Vagina (tissue), 2 donors: Measurements from ENCODE around the gene PCDHGA1.

Experiments used
- POLR2A ChIP-seq, 2 donors: fragments of 450-650 bp; IDR thresholded peaks; one replicate each; pipeline ENCODE4 v1.6.1; 2017; ENCODE audit warnings: antibody characterized with exemption in 2 of 2, mild to moderate bottlenecking in 2 of 2, moderate library complexity in 2 of 2
- TF ChIP-seq, protein P1 (sequence below), 3 experiments: fragments of 450-650 bp in 2 of 3; fragments of 200-600 bp in 1 of 3; sonication (generic) in 1 of 3; IDR thresholded peaks; one replicate each; pipeline ENCODE4 v1.5.1; 2017 to 2019; ENCODE audit warnings: antibody characterized with exemption in 3 of 3, mild to moderate bottlenecking in 2 of 3, moderate library complexity in 2 of 3

GRCh38 chr5:141511771-141512325 lies 181.5 kb downstream of the PCDHGA1 start:
- TF ChIP-seq, protein P1, sequence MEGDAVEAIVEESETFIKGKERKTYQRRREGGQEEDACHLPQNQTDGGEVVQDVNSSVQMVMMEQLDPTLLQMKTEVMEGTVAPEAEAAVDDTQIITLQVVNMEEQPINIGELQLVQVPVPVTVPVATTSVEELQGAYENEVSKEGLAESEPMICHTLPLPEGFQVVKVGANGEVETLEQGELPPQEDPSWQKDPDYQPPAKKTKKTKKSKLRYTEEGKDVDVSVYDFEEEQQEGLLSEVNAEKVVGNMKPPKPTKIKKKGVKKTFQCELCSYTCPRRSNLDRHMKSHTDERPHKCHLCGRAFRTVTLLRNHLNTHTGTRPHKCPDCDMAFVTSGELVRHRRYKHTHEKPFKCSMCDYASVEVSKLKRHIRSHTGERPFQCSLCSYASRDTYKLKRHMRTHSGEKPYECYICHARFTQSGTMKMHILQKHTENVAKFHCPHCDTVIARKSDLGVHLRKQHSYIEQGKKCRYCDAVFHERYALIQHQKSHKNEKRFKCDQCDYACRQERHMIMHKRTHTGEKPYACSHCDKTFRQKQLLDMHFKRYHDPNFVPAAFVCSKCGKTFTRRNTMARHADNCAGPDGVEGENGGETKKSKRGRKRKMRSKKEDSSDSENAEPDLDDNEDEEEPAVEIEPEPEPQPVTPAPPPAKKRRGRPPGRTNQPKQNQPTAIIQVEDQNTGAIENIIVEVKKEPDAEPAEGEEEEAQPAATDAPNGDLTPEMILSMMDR (IDR thresholded peaks at IDR 0.05) = no peak
- TF ChIP-seq POLR2A (IDR thresholded peaks at IDR 0.05) = no peak
